Mononuclear cell (primary cell): ENCODE data around the gene ATP13A1. TPM values are rescaled to one million over a fixed set of nuclear protein-coding genes. Genes with fewer than 3 reads are reported as not detected.

ENCODE experiments used
- H3K27me3 ChIP-seq: 2 replicates; pipeline ENCODE4 v1.6.0; 2011; ENCODE audit warnings: low read length, control low read depth; ENCODE audit not compliant: insufficient read depth
- H3K4me1 ChIP-seq: 2 replicates; pipeline ENCODE4 v1.5.1; 2011; ENCODE audit warnings: mild to moderate bottlenecking, low read length, control low read depth; ENCODE audit not compliant: insufficient read depth
- H3K4me3 ChIP-seq: 2 replicates; pipeline ENCODE4 v1.5.1; 2011; ENCODE audit warnings: mild to moderate bottlenecking, low read length, moderate library complexity
- H3K9me3 ChIP-seq: 2 replicates; pipeline ENCODE4 v1.5.1; 2011; ENCODE audit warnings: low read depth, mild to moderate bottlenecking, control low read depth, low read length
- total RNA-seq: library from RNA; depleted of rRNA; stranded (reverse); fragments of >200 nt; gene quantifications from one replicate; pipeline ENCODE4 v1.2.3, GENCODE V29; 2012

Gene ATP13A1
- total RNA-seq, 1 donor, result 78.2 TPM

DNA sequence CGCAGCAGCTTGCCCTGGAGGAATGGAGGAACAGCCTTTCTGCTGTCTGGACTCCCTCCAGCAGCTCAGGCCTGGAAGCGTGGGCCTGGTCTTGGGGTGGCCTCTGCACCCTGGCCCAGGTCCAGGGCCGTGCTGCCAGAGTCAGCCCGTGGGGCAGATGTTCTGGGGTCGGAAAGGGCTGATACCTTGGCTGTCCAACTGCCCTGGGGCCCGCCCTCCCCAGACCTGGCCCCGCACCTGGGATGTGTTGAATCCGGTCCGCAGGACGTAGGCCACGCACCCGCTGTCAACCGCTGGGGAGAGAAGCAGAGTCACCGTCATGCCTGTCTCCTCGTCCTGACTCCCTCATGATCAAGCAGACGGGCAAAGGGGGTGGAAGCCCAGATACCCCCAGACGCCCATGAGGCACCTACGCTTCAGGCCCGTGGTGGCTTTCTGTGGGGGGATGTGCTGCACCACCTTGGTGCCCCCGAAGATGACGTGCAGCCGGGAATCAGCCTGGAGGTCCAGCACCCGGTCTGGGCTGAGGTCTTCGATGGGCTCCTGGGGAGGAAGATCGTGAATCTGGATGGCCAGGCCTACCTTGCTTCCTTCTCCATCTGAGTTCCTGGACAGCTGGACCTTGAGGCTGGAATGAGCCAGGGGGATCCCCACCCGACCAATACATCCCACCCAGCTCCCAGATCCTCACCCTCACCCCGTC, 7.7 kb downstream of the ATP13A1 start:
- Histone ChIP-seq H3K4me1 (no peaks in the 10 kb centered on the region), H3K27me3 (no peaks in the 10 kb centered on the region), H3K4me3 (no peak overlapping the region), H3K9me3 (no peaks in the 10 kb centered on the region)

DNA sequence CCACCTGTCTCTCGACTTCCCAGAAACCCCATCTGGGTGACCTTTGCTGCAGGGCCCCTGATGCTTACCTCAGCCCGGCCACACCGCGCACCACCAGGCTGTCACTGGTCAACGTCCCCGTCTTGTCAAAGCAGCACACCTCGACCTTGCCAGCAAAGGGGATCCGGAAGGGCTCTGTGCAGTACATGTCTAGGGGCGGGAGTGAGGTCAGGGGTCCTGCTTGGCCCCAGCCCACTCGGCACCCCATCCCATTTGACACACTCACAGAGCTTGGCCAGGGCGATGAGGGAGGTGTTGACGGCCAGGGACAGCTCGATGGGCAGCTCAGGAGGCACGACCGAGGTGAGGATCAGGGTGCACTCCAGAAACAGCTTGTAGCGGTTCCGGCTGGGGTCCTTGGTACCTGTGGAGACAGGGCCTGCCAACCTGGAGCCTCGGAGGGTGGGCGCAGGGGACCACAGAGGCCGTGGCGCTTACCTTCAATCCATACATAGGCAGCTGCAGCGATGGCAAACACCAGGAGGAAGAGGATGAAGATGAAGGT, 8.4 kb downstream of the ATP13A1 start:
- Histone ChIP-seq H3K27me3 (no peaks in the 10 kb centered on the region), H3K4me3 (no peak overlapping the region), H3K9me3 (no peaks in the 10 kb centered on the region), H3K4me1 (no peaks in the 10 kb centered on the region)

- H3K9me3 ChIP-seq, result no peaks in the 10 kb centered on the region
- no peaks in the 10 kb centered on the region for H3K27me3 ChIP-seq
- H3K4me1 ChIP-seq, result no peaks in the 10 kb centered on the region
- H3K4me3 ChIP-seq, result no peak overlapping the region
These were observed 9.0 kb downstream of the ATP13A1 start for GRCh38 chr19:19654441-19654840.

- Histone ChIP-seq H3K4me1 (no peaks in the 10 kb centered on the region), H3K9me3 (no peaks in the 10 kb centered on the region)
These were observed 9.8 kb downstream of the ATP13A1 start for GRCh38 chr19:19653597-19654147.

GRCh38 chr19:19652482-19653295, 10.8 kb downstream of the ATP13A1 start:
- no peaks in the 10 kb centered on the region for H3K4me1 ChIP-seq
- no peak overlapping the region for H3K4me3 ChIP-seq
- no peaks in the 10 kb centered on the region for H3K9me3 ChIP-seq
- H3K27me3 ChIP-seq, result no peaks in the 10 kb centered on the region

More at GRCh38 chr19:19653597-19654147, 9.8 kb downstream of the ATP13A1 start:
- Histone ChIP-seq H3K4me3 (no peak overlapping the region), H3K27me3 (no peaks in the 10 kb centered on the region)

DNA sequence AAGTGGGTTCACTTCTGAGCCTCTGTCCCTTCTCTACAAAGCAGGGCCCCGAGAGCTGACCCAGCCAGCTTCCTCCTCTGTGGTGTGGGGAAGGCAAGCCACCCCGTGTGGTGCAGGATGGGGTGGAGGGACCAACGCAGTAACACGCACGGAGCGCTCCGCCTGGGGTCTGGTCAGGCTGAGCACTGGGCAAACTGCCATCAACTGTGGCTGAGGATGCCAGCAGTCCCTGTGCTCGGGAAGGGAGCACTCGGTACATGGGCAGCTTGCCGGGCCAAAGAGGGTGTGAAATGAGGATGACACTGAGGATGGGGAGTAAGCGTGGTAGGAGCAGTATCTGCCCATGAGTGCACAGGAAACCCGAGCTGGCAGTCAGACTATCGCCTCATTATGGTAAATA, 12.4 kb downstream of the ATP13A1 start:
- Histone ChIP-seq H3K4me3 (no peak overlapping the region), H3K4me1 (no peaks in the 10 kb centered on the region), H3K27me3 (no peaks in the 10 kb centered on the region), H3K9me3 (no peaks in the 10 kb centered on the region)

- no peak overlapping the region for H3K4me3 ChIP-seq
- no peaks in the 10 kb centered on the region for H3K27me3 ChIP-seq
- no peaks in the 10 kb centered on the region for H3K4me1 ChIP-seq
- H3K9me3 ChIP-seq, result no peaks in the 10 kb centered on the region
These were observed 13.1 kb downstream of the ATP13A1 start for GRCh38 chr19:19650331-19650730.

GRCh38 chr19:19649580-19649995, 13.9 kb downstream of the ATP13A1 start:
- Histone ChIP-seq H3K4me3 (no peak overlapping the region), H3K9me3 (no peaks in the 10 kb centered on the region), H3K27me3 (no peaks in the 10 kb centered on the region), H3K4me1 (no peaks in the 10 kb centered on the region)

DNA sequence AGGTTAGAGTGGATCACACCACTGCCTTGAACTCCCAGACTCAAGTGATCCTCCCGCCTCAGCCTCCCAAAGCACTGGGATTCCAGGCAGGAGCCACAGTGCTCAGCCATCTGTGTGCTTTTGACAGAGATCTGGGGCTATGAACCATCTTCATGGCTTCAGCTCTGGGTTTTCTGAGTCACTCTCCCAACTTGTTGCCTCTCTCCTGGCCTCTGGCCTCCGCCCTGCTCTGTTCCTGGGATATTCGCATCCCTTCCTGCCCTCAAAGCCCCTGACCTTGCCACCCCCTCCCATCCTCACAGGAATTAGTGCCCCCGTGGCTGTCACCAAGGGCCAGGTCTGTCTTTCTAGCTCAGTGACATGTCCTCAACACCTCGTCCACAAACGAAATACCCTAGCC, 14.3 kb downstream of the ATP13A1 start:
- H3K9me3 ChIP-seq, result no peaks in the 10 kb centered on the region
- H3K4me1 ChIP-seq, result peaks cover under 1% of the 10 kb centered on the region
- no peaks in the 10 kb centered on the region for H3K27me3 ChIP-seq
- no peak overlapping the region for H3K4me3 ChIP-seq

- no peak overlapping the region for H3K4me3 ChIP-seq
- no peaks in the 10 kb centered on the region for H3K9me3 ChIP-seq
- peaks cover 10% of the 10 kb centered on the region for H3K4me1 ChIP-seq
- H3K27me3 ChIP-seq, result no peaks in the 10 kb centered on the region
These were observed 16.2 kb downstream of the ATP13A1 start for GRCh38 chr19:19647037-19647835.

GRCh38 chr19:19645233-19645870, 18.1 kb downstream of the ATP13A1 start:
- Histone ChIP-seq H3K27me3 (no peaks in the 10 kb centered on the region), H3K4me1 (peaks cover 28% of the 10 kb centered on the region), H3K9me3 (no peaks in the 10 kb centered on the region), H3K4me3 (no peak overlapping the region)

GRCh38 chr19:19644054-19644388, 19.5 kb downstream of the ATP13A1 start:
- H3K4me3 ChIP-seq, result peak overlapping the region; percentile 92
- H3K4me1 ChIP-seq, result peaks cover 37% of the 10 kb centered on the region
- no peaks in the 10 kb centered on the region for H3K9me3 ChIP-seq
- no peaks in the 10 kb centered on the region for H3K27me3 ChIP-seq

- H3K4me1 ChIP-seq, result peaks cover 38% of the 10 kb centered on the region
- H3K27me3 ChIP-seq, result no peaks in the 10 kb centered on the region
- H3K9me3 ChIP-seq, result no peaks in the 10 kb centered on the region
- H3K4me3 ChIP-seq, result peak within 1 kb of the TSS; percentile 92
These were observed 20.1 kb downstream of the ATP13A1 start, which contains the start of gene GMIP for GRCh38 chr19:19643158-19644053. TSS of gene GMIP (minus strand) at chr19:19643657. CDS start at chr19:19643529, 128 bp downstream.
